Measurements from ENCODE around the gene KRTAP19-6. TPM values are rescaled to one million over a fixed set of nuclear protein-coding genes. Genes with fewer than 3 reads are reported as not detected.

KRTAP19-6 gene
- polyA plus RNA-seq, 4 donors: not detected

GRCh38 chr21:30497065-30497464, 44.6 kb downstream of the KRTAP19-6 start, which contains the start of gene KRTAP19-4:
KRTAP19-4 (minus strand) TSS chr21:30497165; CDS start chr21:30497110, 55 bp downstream.
- no peak within 1 kb of the TSS for H3K4me3 ChIP-seq (ENCODE audit: low read depth in 1 of 3, low read length in 3 of 3)
- no peaks in the 10 kb centered on the region for H3K36me3 ChIP-seq (ENCODE audit: control insufficient read depth in 3 of 3, insufficient read depth in 2 of 3, low read depth in 1 of 3, low read length in 3 of 3)
- H3K9me3 ChIP-seq (ENCODE audit: control insufficient read depth in 2 of 2, insufficient read depth in 1 of 2, low read depth in 1 of 2, low read length in 1 of 2): peaks cover 0 to 3% of the 10 kb centered on the region in 2 donors
- WGBS, 3 donors: 58 to 73% (median 66%) methylated on average over 4 of the region's 4 CpGs
- DNase-seq (no peak), FAIRE-seq (no peak)
- H3K27ac ChIP-seq (ENCODE audit: low read depth in 1 of 3, low read length in 2 of 3): no peak within 1 kb of the TSS
- H3K4me1 ChIP-seq (ENCODE audit: control insufficient read depth in 3 of 3, insufficient read depth in 2 of 3, low read depth in 1 of 3, low read length in 2 of 3): no peaks in the 10 kb centered on the region
- no peaks in the 10 kb centered on the region for H3K27me3 ChIP-seq (ENCODE audit: control insufficient read depth in 3 of 3, insufficient read depth in 3 of 3, low read length in 3 of 3)

- WGBS, 3 donors: 85 to 93% (median 90%) methylated on average over 2 of the region's 2 CpGs
- Histone ChIP-seq H3K36me3 (ENCODE audit: control insufficient read depth in 3 of 3, insufficient read depth in 2 of 3, low read depth in 1 of 3, low read length in 3 of 3) (no peaks in the 10 kb centered on the region), H3K27me3 (ENCODE audit: control insufficient read depth in 3 of 3, insufficient read depth in 3 of 3, low read length in 3 of 3) (no peaks in the 10 kb centered on the region), H3K27ac (ENCODE audit: low read depth in 1 of 3, low read length in 2 of 3) (no peak within 1 kb of the TSS), H3K4me1 (ENCODE audit: control insufficient read depth in 3 of 3, insufficient read depth in 2 of 3, low read depth in 1 of 3, low read length in 2 of 3) (no peaks in the 10 kb centered on the region), H3K9me3 (ENCODE audit: control insufficient read depth in 2 of 2, insufficient read depth in 1 of 2, low read depth in 1 of 2, low read length in 1 of 2) (peaks cover 3 to 9% of the 10 kb centered on the region in 2 donors), H3K4me3 (ENCODE audit: low read depth in 1 of 3, low read length in 3 of 3) (no peak within 1 kb of the TSS)
- FAIRE-seq: no peak
- peak in 1 of 2 donors; percentile 9 for DNase-seq
These were observed 49.7 kb downstream of the KRTAP19-6 start, which contains the start of gene KRTAP19-3 for GRCh38 chr21:30491963-30492428. KRTAP19-3 (minus strand) TSS chr21:30492013; CDS start chr21:30491957, 56 bp downstream.

Other genes starting within 250 kb of the KRTAP19-6 start
- gene KRTAP26-1, start 221.5 kb downstream of the KRTAP19-6 start, polyA plus RNA-seq: not detected
- gene KRTAP27-1, start 204.2 kb downstream of the KRTAP19-6 start, polyA plus RNA-seq: not detected
- gene KRTAP23-1, start 193.3 kb downstream of the KRTAP19-6 start, polyA plus RNA-seq: not detected
- 1 to 10 TPM in 1 of 4 donors, not detected in 3; 2.0 TPM for gene KRTAP13-2, start 169.6 kb downstream of the KRTAP19-6 start, polyA plus RNA-seq
- not detected for gene KRTAP13-1, start 145.8 kb downstream of the KRTAP19-6 start, polyA plus RNA-seq
- gene KRTAP13-3, start 115.9 kb downstream of the KRTAP19-6 start, polyA plus RNA-seq: not detected
- gene KRTAP13-4, start 111.6 kb downstream of the KRTAP19-6 start, polyA plus RNA-seq: not detected
- gene KRTAP15-1, start 101.6 kb downstream of the KRTAP19-6 start, polyA plus RNA-seq: not detected
- not detected for gene KRTAP19-1, start 61.5 kb downstream of the KRTAP19-6 start, polyA plus RNA-seq
- gene KRTAP19-2, start 54.4 kb downstream of the KRTAP19-6 start, polyA plus RNA-seq: not detected
- gene KRTAP19-3, start 49.9 kb downstream of the KRTAP19-6 start, polyA plus RNA-seq: not detected
- gene KRTAP19-4, start 44.7 kb downstream of the KRTAP19-6 start, polyA plus RNA-seq: not detected
- gene KRTAP19-5, start 39.7 kb downstream of the KRTAP19-6 start, polyA plus RNA-seq: not detected
- not detected for gene KRTAP19-7, start 19.4 kb upstream of the KRTAP19-6 start, polyA plus RNA-seq
- not detected for gene KRTAP22-2, start 48.5 kb upstream of the KRTAP19-6 start, polyA plus RNA-seq
- not detected for gene KRTAP6-3, start 50.6 kb upstream of the KRTAP19-6 start, polyA plus RNA-seq
- gene KRTAP6-2, start 57.0 kb upstream of the KRTAP19-6 start, polyA plus RNA-seq: not detected
- gene KRTAP22-1, start 59.2 kb upstream of the KRTAP19-6 start, polyA plus RNA-seq: not detected
- not detected for gene KRTAP6-1, start 72.1 kb upstream of the KRTAP19-6 start, polyA plus RNA-seq
- gene KRTAP20-1, start 74.6 kb upstream of the KRTAP19-6 start, polyA plus RNA-seq: not detected
- not detected for gene KRTAP20-4, start 78.8 kb upstream of the KRTAP19-6 start, polyA plus RNA-seq
- not detected for gene KRTAP20-2, start 93.3 kb upstream of the KRTAP19-6 start, polyA plus RNA-seq
- gene KRTAP20-3, start 101.0 kb upstream of the KRTAP19-6 start, polyA plus RNA-seq: not detected
- not detected for gene KRTAP21-3, start 176.9 kb upstream of the KRTAP19-6 start, polyA plus RNA-seq
- not detected for gene KRTAP21-2, start 205.4 kb upstream of the KRTAP19-6 start, polyA plus RNA-seq
- gene KRTAP21-1, start 213.6 kb upstream of the KRTAP19-6 start, polyA plus RNA-seq: not detected

Measured in small intestine (tissue), 7 donors.